Measurements from ENCODE around the gene NECTIN4.

GRCh38 chr1:161106431-161106830 is 17.1 kb upstream of the NECTIN4 start:
- TF ChIP-seq SP2 (CRISPR knock-in tag; IDR thresholded peaks at IDR 0.05) (no peak), STAG1 (CRISPR knock-in tag; IDR thresholded peaks at IDR 0.05) (no peak), HBP1 (CRISPR knock-in tag; IDR thresholded peaks at IDR 0.05; ENCODE audit: low read depth) (no peak), ZBTB42 (CRISPR knock-in tag; IDR thresholded peaks at IDR 0.05) (no peak), POLR2A (IDR thresholded peaks at IDR 0.05; ENCODE audit: insufficient read depth in 1 of 2, low read depth in 2 of 2, low read length in 2 of 2) (no peak), ZNF670 (CRISPR knock-in tag; IDR thresholded peaks at IDR 0.05; ENCODE audit: borderline replicate concordance) (no peak), CREM (IDR thresholded peaks at IDR 0.05) (no peak), CREM (CRISPR knock-in tag; IDR thresholded peaks at IDR 0.05) (no peak), MBNL3 (CRISPR knock-in tag; conservative IDR thresholded peaks at IDR 0.05) (no peak), ZNF138 (CRISPR knock-in tag; IDR thresholded peaks at IDR 0.05; ENCODE audit: low read depth) (no peak), MEIS1 (CRISPR knock-in tag; IDR thresholded peaks at IDR 0.05; ENCODE audit: borderline replicate concordance) (no peak), NBN (conservative IDR thresholded peaks at IDR 0.05) (no peak)
- TF ChIP-seq, protein P1, sequence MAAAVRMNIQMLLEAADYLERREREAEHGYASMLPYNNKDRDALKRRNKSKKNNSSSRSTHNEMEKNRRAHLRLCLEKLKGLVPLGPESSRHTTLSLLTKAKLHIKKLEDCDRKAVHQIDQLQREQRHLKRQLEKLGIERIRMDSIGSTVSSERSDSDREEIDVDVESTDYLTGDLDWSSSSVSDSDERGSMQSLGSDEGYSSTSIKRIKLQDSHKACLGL (CRISPR knock-in tag; IDR thresholded peaks at IDR 0.05) = no peak

All from HepG2 (cell line).